GM21515 (cell line): ENCODE results near the gene PSMA2.

ENCODE experiments used
- ATAC-seq: cut with Tn5 transposase; IDR thresholded peaks from one replicate; pipeline ENCODE4 v1.9.1; 2021; ENCODE audit not compliant: unreplicated experiment

PSMA2 gene

DNA sequence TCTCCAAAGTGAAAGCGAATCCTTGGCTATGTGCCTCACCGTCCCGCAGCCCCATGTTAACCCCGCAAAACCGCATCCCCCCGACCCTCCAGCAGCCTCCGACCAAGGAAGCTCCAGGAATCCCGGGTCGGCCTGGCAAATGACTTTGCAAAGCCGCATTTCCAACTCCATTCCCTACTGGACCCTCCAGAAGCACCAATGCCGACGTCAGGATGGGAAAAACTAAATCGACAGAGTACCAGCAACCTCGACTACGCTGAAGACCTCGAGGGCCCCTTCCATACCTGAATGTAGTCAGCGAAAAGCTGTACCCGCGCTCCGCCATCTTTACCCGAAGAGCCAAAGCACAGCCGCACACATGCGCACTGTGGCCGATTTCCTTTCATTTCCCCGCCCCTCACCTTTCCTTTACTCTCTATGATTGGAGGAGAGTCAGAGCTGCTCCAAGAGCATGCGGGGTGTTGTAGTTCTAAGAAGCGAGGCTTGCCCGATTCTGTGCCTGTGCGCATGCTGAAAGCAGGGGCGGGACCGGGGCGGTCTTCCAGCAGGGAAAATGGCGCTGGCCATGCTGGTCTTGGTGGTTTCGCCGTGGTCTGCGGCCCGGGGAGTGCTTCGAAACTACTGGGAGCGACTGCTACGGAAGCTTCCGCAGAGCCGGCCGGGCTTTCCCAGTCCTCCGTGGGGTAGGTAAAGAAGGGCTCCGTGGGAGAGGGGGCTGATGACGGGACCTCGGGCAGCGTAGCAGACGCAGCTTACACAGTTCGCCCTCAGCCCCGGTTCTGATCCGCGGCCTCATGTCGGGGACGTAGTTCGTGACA, at the start of gene PSMA2, which contains the start of gene MRPL32:
TSS of gene PSMA2 (minus strand) at position 341 of the 818 bp plus-strand sequence. CDS start at position 325, 16 bp downstream.
TSS of gene MRPL32 (plus strand) at position 543 of the 818 bp plus-strand sequence. CDS start at position 554, 11 bp downstream.
- ATAC-seq = peak; percentile 99

- ATAC-seq = no peak
These were observed 49.6 kb upstream of the PSMA2 start for GRCh38 chr7:42981601-42982000.

GRCh38 chr7:42980514-42980913, 48.5 kb upstream of the PSMA2 start:
- ATAC-seq = no peak

DNA sequence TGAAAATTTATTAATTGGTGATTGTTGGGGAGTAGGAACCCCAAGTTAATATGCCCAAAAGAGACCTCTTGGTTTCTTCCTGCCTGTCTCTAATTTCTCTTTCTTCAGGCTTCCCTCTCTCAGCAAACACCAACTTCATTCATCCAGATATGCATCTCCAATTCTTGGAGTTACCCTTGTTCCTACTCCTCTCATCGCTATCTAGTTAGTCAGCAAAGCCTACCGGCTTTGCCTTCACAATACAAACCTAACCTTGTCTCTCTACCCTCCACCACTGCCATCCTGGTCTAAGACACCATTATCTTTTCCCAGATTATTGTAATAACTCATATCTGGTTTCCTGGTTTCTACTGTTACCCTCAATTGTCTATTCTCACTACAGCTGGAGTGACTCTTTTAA, 48.1 kb upstream of the PSMA2 start:
- ATAC-seq = no peak

DNA sequence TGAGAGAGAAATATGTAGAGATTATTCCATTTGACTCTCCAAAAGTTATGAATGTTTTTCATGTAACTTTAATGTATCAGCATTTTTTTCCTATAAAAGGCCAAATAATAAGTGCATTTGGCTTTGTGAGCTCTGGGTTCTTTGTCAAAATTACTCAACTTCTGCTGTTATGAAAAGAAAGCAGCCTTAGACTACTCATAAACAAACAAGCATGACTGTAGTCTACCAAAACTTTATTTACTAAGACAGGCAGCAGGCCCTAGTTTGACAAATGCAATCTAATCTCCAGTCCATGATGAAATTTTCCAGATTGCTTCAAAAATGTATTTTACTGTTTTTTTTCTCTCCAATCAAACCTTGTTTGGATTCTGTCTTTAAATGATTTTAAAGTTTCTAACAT, 46.5 kb upstream of the PSMA2 start:
- no peak for ATAC-seq

DNA sequence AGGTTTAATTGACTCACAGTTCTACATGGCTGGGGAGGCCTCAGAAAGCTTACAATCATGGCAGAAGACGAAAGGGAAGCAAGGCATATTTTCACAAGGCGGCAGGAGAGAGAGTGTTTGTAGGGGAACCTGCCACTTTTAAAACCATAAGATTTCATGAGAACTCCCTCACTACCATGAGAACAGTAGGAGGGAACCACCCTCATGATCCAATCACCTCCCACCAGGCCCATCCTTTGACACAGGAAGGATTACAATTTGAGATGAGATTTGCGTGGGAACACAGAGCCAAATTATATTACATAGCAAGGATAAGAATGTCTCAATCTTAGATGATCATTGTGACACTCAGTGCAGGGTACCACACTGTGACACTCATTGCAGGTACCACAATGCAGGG, 44.4 kb upstream of the PSMA2 start:
- ATAC-seq = no peak

DNA sequence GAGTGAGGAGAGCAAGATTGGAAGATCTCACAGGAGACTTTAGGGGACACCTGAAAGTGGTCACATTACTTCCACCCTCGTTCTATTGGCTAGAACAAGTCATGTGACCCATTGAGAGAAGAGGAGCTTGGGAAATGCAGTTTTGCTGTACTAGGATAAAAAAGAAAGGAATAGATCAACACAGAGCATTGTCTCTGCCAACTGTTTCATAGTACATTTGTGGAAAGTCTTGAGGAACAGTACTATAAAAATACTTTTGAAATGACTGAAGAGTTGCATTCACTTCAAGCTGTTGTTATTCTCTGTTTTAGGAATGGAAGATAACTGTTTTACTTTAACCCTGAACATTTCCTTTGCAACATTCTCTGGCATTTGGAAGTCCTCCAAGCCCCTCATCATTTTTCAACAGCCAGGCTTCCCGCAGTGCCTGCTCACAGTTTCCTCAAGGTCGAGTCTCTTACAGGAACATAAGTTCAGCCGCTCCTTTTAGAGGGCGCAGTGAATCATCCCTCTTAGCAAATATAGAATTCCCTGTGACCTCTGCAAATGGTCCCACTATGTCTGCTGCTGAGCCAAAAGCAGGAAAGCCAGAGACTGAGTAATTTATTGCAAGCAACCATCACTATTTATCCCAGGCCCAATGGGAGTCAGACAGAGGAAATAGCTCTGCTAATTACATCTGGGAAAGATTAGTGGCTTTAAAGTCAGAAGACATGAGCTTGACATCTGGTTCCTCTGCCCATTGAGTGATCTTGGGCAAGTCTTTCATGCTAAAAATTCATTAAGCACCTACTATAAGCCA, 40.9 kb upstream of the PSMA2 start:
- ATAC-seq = no peak

- no peak for ATAC-seq
These were observed 35.4 kb upstream of the PSMA2 start for GRCh38 chr7:42967391-42967790.

GRCh38 chr7:42964849-42965805, 33.2 kb upstream of the PSMA2 start:
- no peak for ATAC-seq

DNA sequence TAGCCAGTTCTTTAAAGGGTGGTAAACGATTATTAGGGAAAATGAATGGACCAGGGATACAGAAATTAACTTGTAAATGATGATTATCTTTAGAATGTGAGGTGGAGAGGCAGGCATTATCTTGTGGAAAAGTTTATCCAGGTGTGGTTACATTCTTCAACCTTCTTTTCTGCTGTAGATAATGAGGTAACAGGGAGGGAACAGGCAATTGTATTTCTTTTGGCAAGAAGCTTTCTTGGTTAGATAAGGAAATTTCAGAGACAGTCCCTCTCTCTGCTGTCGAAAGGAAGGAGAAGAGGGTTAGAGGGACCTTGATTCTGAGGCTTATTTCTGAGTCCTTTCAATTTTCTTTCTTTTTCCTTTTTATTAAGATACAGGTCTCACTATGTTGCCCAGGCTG, 32.3 kb upstream of the PSMA2 start:
- ATAC-seq = no peak

- ATAC-seq = no peak
These were observed 29.2 kb upstream of the PSMA2 start for GRCh38 chr7:42961170-42961569.

GRCh38 chr7:42960762-42961161, 28.8 kb upstream of the PSMA2 start:
- ATAC-seq = no peak

- ATAC-seq = no peak
These were observed 27.6 kb upstream of the PSMA2 start for GRCh38 chr7:42959549-42959948.

- ATAC-seq = no peak
These were observed 24.1 kb upstream of the PSMA2 start for GRCh38 chr7:42956062-42956461.

DNA sequence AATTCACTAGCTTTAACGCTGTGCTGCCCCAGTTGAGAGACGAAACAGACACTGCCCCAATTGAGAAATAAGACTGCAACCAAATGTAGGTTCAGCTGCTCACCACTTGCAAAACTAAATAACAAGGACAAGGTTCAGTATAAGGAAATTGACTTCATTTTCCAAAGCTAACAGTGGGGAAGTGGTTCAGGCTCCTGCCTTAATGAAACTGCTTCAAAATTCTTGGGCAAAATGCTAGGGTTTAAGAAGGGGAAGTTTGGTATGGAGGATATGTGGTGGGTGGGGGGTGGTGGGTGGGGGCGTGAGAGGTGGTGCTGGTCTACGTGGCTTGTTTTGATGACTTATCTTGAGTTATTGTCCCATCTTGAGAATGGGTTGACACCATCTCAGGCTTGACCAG, 22.0 kb upstream of the PSMA2 start:
- ATAC-seq = no peak

GRCh38 chr7:42952328-42952727, 20.4 kb upstream of the PSMA2 start:
- no peak for ATAC-seq

GRCh38 chr7:42950417-42950816, 18.4 kb upstream of the PSMA2 start:
- ATAC-seq = no peak

- ATAC-seq = no peak
These were observed 15.5 kb upstream of the PSMA2 start for GRCh38 chr7:42947521-42947920.

DNA sequence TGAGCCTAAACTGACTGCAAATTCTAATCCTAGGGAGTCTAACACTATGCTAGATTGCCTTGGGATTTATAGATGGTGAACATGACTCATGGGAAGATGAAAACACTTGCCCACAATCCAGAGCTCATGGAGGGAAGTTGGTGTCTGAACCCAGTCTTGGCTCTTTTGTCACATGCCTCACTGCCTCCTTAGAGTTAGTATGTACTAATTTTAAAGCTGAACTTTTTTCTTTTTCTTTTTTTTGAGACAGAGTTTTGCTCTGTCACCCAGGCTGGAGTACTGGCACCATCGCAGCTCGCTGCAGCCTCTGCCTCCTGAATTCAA, 14.6 kb upstream of the PSMA2 start:
- no peak for ATAC-seq

DNA sequence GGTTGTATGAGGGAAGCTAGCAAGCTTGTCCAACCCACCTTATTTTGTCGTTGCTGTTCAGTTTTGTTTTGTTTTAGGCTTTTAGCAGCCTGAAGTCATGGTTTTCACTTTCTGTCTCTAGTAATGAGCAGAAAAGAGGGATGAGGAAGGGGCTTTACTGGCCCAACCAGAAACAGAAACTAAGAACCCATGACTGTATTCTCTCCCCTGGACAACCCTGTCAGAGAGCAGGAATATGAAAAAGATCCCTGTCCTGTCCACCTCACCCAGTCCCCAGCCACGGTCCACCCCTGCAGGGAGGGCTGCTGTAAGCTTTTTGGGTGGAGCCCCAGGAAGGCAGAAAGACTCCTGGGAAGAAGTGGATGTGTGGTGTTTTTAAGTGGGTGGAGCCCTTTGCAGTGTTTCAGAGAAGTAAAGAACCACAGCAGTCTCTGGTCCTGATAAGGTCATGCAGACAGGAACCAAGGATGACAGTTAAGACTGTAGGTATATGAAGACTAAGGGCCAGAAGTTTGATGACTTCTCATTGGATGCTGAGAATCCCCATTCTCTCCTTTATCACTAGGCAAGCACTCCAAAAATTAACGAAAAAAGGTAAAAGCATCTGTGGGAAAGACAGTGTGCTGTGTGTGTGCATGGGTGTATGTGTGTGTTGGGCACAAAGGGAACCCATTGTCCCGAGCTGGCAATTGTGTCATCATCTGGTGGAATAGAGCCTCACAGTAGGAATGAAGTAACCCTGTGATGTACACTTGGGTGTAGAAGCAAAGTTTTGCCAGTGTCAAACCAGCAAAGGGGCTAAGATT, 14.1 kb upstream of the PSMA2 start:
- peak; percentile 61 for ATAC-seq
